Glomerular endothelial cell (primary cell): ENCODE results near the gene S100A14. TPM values are rescaled to one million over a fixed set of nuclear protein-coding genes. Genes with fewer than 3 reads are reported as not detected.

Experiments
- DNase-seq: peaks from one replicate; pipeline ENCODE4 v3.0.0-alpha.2; 2011; ENCODE audit warnings: low read depth, low spot score; ENCODE audit errors: extremely low read depth
- total RNA-seq: library from RNA; depleted of rRNA; stranded (reverse); fragments of >200 nt; gene quantifications from 2 replicates; pipeline ENCODE4 v1.2.3, GENCODE V29; 2015

The S100A14 gene
- total RNA-seq, 1 donor from 2014 or later: not detected

DNA sequence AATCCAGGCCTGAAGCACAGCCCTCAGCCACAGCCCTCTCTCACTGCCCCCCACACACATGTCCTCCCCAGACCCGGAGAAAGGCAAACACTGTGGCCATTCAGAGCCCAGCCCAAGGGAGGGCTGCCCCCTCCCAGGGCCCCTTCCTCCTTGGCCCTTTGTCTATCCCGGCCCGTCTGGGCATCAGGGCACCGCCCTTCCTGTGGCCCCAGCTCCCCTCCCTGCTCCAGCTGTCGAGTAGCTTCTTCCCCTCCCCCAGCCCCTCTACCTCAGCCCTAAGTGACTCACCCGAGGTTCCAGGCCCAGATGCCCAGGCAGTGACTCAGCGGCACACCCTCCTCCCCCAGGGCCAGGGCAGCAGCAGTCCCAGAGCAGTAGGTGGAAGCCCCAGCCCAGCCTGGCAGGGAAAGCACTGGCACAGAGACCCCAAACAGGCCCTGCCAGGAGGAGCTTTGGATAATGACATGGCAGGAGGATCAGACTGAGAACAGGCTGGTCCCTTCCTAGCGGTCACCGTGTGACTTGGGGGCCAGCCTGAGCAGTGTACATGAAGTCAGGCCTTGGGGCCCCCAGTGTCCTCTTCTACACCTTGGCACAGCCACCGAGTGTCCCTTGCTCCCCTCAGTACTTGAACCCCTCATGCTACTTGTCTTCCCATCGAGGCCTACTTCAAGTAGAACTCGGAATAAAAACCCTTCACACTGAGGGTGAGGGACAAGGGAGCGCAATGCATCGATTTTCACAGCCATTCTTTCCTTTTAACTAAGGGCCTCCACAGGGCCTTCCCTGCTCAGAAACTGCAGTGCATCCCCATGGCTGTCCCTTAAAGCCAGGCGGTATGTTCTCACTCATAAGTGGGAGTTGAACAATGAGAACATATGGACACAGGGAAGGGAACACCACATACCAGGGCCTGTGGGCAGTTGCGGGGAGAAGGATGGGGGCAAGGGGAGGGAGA is 49.4 kb downstream of the S100A14 start:
- no peak for DNase-seq

DNA sequence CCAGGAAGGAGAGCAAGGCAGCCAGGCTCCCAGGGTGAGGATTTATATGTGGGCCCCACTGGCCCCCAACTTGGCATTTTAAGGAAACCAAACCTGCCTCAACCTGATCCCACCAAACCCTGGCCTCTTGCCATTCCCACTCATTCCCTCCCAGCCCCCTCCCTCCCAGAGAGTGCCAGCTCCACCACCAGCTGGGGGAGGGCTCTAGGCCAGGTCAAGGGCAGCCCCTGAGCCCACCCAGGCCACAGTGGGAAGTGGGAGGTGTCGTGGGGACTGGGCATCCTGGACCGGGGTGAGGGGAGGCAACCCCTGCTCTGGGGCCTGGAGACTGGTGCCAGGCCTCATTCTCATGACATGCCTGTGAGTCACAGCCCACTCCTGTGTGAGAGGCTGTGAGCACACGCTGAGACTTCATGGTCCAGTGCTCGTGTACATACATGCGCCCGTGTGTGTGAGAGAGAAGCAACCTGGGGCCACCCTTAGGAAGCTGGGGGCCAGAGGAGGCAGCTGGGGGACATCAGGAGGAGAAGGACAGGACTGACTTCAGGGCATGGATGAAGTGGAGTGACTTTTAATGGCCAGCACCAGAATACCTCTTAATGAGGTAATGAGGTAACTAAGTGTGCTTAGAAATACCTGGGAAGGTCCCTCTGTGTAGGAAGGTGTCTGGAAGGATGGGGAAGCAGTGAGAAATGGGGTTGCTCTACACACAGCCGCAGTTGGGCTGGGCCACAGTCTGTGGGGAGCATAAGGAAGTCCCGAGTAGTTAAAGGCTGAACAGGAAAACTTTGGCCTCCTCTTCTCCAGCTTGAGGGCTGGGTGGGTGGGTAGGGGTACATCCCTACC is 50.4 kb downstream of the S100A14 start, which contains the start of gene S100A2:
Gene S100A2, minus strand, starts transcription at position 316 of the 846 bp plus-strand sequence. CDS start 1,967 bp downstream, outside the sequence.
- DNase-seq: no peak

Other genes with a start within 250 kb of the S100A14 start
- gene S100A12, start 240.7 kb downstream of the S100A14 start, total RNA-seq: not detected in 2 replicates
- not detected in 2 replicates for gene S100A8, start 225.3 kb downstream of the S100A14 start, total RNA-seq
- not detected in 2 replicates for gene S100A7A, start 199.8 kb downstream of the S100A14 start, total RNA-seq
- not detected in 2 replicates for gene S100A7, start 155.7 kb downstream of the S100A14 start, total RNA-seq
- 581 and 1,075 TPM in 2 replicates for gene S100A6, start 80.3 kb downstream of the S100A14 start, total RNA-seq
- gene S100A5, start 75.4 kb downstream of the S100A14 start, total RNA-seq: not detected in 2 replicates
- gene S100A4, start 70.5 kb downstream of the S100A14 start, total RNA-seq: 7.1 and 17.2 TPM in 2 replicates
- gene S100A3, start 67.1 kb downstream of the S100A14 start, total RNA-seq: 6.8 and 6.9 TPM in 2 replicates
- 3.9 and 9.4 TPM in 2 replicates for gene S100A2, start 50.5 kb downstream of the S100A14 start, total RNA-seq
- gene S100A16, start 3.2 kb downstream of the S100A14 start, total RNA-seq: 582 and 906 TPM in 2 replicates
- gene S100A13, start 11.2 kb upstream of the S100A14 start, total RNA-seq: 104 and 206 TPM in 2 replicates
- not detected in 2 replicates for gene S100A1, start 12.1 kb upstream of the S100A14 start, total RNA-seq
- gene CHTOP, start 17.7 kb upstream of the S100A14 start, total RNA-seq: 28.3 and 43.9 TPM in 2 replicates
- gene SNAPIN, start 42.4 kb upstream of the S100A14 start, total RNA-seq: 41.4 and 56.2 TPM in 2 replicates
- gene ILF2, start 54.7 kb upstream of the S100A14 start, total RNA-seq: 179 and 241 TPM in 2 replicates
- gene NPR1, start 62.4 kb upstream of the S100A14 start, total RNA-seq: 4.2 and 13.0 TPM in 2 replicates
- 40.3 and 48.9 TPM in 2 replicates for gene INTS3, start 111.7 kb upstream of the S100A14 start, total RNA-seq
- gene SLC27A3, start 159.1 kb upstream of the S100A14 start, total RNA-seq: 13.4 and 15.7 TPM in 2 replicates